Hepatocyte (in vitro differentiated cells): Measurements from ENCODE around the gene MED15. TPM values are rescaled to one million over a fixed set of nuclear protein-coding genes. Genes with fewer than 3 reads are reported as not detected.

Experiments used
- DNase-seq: peaks from one replicate; pipeline ENCODE4 v3.0.0-alpha.2; 2016; ENCODE audit warnings: low spot score
- H2AFZ ChIP-seq: fragments of 200-600 bp; sonication (generic); 2 replicates; pipeline ENCODE4 v1.6.0; 2016; ENCODE audit warnings: antibody characterized with exemption, mild to moderate bottlenecking
- H3K27ac ChIP-seq: fragments of 200-600 bp; sonication (generic); 2 replicates; pipeline ENCODE4 v1.5.1; 2016; ENCODE audit warnings: mild to moderate bottlenecking
- H3K27me3 ChIP-seq: fragments of 200-600 bp; sonication (generic); 2 replicates; pipeline ENCODE4 v1.6.1; 2016
- H3K36me3 ChIP-seq: fragments of 200-600 bp; sonication (generic); replicated peaks from 2 replicates; pipeline ENCODE4 v1.5.1; 2016; ENCODE audit warnings: low read depth; ENCODE audit not compliant: insufficient read depth
- H3K4me1 ChIP-seq: fragments of 200-600 bp; sonication (generic); 2 replicates; pipeline ENCODE4 v1.5.1; 2016; ENCODE audit warnings: mild to moderate bottlenecking, moderate library complexity; ENCODE audit not compliant: insufficient read depth
- H3K4me2 ChIP-seq: fragments of 200-600 bp; sonication (generic); 2 replicates; pipeline ENCODE4 v1.6.0; 2016
- H3K4me3 ChIP-seq: fragments of 200-600 bp; sonication (generic); 2 replicates; pipeline ENCODE4 v1.5.1; 2016; ENCODE audit warnings: mild to moderate bottlenecking
- H3K79me2 ChIP-seq: fragments of 200-600 bp; sonication (generic); 2 replicates; pipeline ENCODE4 v1.6.0; 2017; ENCODE audit warnings: mild to moderate bottlenecking
- H3K9me2 ChIP-seq: fragments of 200-600 bp; sonication (generic); replicated peaks from 2 replicates; pipeline ENCODE4 v1.6.0; 2017; ENCODE audit warnings: mild to moderate bottlenecking; ENCODE audit not compliant: insufficient read depth
- H3K9me3 ChIP-seq: fragments of 200-600 bp; sonication (generic); 2 replicates; pipeline ENCODE4 v1.5.1; 2016; ENCODE audit warnings: low read depth, mild to moderate bottlenecking
- H4K20me1 ChIP-seq: fragments of 200-600 bp; sonication (generic); 2 replicates; pipeline ENCODE4 v1.6.0; 2016; ENCODE audit warnings: mild to moderate bottlenecking; ENCODE audit not compliant: insufficient read depth, poor library complexity, severe bottlenecking
- EZH2 ChIP-seq: fragments of 200-600 bp; sonication (generic); IDR thresholded peaks from 2 replicates; pipeline ENCODE4 v1.6.1; 2016; ENCODE audit warnings: antibody characterized with exemption, mild to moderate bottlenecking, borderline replicate concordance
- EZH2phosphoT487 ChIP-seq: fragments of 200-600 bp; sonication (generic); IDR thresholded peaks from one replicate; pipeline ENCODE4 v1.6.1; 2018; ENCODE audit warnings: antibody characterized with exemption, mild to moderate bottlenecking, low read depth, moderate library complexity; ENCODE audit not compliant: unreplicated experiment, severe bottlenecking
- WGBS: methylation state at CpG from one replicate; pipeline ENCODE4 v1.1.6; 2016; ENCODE audit warnings: low lambda C conversion rate; ENCODE audit errors: missing lambda C conversion rate; 5-methylcytosine and 5-hydroxymethylcytosine counted together
- polyA plus RNA-seq: library from polyadenylated mRNA; unstranded; fragments of >200 nt; fragmentation: Nextera tagmentation; extraction: Ambion mirVana; gene quantifications from 2 replicates; pipeline ENCODE4 v1.2.1, GENCODE V29; 2016
- total RNA-seq: library from RNA; depleted of rRNA; stranded (reverse); fragments of >200 nt; gene quantifications from 2 replicates; pipeline ENCODE4 v1.2.3, GENCODE V29; 2014
- TF ChIP-seq, protein P1 (sequence below): fragments of 200-600 bp; sonication (generic); IDR thresholded peaks from 2 replicates; pipeline ENCODE4 v1.5.1; 2016; ENCODE audit warnings: antibody characterized with exemption, mild to moderate bottlenecking; ENCODE audit not compliant: poor library complexity

The MED15 gene
- total and polyA plus RNA-seq, 2 experiments from 2014 or later: 31.5 to 53.1 TPM

DNA sequence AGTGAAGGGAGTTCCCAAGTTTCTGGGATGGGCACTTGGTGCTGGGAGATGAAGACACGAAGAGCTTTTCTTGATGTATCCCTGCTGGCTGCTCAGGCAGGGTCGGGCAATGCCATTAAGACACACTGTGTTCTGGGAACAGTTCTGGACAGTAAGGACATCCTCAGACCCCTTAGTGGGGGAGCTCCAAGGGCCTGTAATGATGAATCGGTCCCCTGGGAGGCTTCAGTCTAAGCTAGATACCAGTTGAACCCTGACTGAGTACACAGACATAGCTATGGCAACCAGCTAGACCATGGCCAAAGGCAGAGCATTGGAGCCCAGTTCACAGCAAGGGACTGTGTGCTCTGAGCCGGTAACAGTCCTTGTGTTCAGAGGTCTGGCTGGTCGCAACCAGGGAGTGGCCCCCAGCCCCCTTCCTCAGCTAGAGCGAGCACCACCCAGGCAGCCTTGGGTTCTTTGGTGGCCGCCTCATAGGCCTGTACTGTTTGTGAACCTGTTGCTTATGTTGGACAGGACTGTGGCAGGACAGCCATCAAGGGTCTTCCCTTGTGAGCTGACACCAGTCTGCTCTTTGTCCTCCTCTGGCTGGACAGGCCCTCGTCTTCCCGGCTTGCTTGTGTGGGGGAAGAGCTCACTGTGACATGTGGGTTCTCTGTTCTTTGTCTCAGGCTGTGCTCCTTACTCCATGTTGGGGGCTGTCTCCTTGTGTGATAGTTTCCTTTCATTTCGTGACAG, 25.0 kb downstream of the MED15 start:
- Histone ChIP-seq H3K4me3 (no peak overlapping the region), H3K9me2 (no peaks in the 10 kb centered on the region), H3K4me1 (peaks cover 35% of the 10 kb centered on the region), H3K36me3 (no peaks in the 10 kb centered on the region), H3K79me2 (peaks cover 89% of the 10 kb centered on the region), H3K4me2 (peak overlapping the region; percentile 15), H3K27ac (peak overlapping the region; percentile 93), H3K9me3 (no peaks in the 10 kb centered on the region), H4K20me1 (peaks cover 48% of the 10 kb centered on the region), H3K27me3 (no peaks in the 10 kb centered on the region), H2AFZ (no peak overlapping the region)
- no peak for DNase-seq
- WGBS: 75% methylated on average over 10 of the region's 10 CpGs
- no peak for TF ChIP-seq EZH2phosphoT487
- TF ChIP-seq, protein P1, sequence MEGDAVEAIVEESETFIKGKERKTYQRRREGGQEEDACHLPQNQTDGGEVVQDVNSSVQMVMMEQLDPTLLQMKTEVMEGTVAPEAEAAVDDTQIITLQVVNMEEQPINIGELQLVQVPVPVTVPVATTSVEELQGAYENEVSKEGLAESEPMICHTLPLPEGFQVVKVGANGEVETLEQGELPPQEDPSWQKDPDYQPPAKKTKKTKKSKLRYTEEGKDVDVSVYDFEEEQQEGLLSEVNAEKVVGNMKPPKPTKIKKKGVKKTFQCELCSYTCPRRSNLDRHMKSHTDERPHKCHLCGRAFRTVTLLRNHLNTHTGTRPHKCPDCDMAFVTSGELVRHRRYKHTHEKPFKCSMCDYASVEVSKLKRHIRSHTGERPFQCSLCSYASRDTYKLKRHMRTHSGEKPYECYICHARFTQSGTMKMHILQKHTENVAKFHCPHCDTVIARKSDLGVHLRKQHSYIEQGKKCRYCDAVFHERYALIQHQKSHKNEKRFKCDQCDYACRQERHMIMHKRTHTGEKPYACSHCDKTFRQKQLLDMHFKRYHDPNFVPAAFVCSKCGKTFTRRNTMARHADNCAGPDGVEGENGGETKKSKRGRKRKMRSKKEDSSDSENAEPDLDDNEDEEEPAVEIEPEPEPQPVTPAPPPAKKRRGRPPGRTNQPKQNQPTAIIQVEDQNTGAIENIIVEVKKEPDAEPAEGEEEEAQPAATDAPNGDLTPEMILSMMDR: no peak
- no peak for TF ChIP-seq EZH2

DNA sequence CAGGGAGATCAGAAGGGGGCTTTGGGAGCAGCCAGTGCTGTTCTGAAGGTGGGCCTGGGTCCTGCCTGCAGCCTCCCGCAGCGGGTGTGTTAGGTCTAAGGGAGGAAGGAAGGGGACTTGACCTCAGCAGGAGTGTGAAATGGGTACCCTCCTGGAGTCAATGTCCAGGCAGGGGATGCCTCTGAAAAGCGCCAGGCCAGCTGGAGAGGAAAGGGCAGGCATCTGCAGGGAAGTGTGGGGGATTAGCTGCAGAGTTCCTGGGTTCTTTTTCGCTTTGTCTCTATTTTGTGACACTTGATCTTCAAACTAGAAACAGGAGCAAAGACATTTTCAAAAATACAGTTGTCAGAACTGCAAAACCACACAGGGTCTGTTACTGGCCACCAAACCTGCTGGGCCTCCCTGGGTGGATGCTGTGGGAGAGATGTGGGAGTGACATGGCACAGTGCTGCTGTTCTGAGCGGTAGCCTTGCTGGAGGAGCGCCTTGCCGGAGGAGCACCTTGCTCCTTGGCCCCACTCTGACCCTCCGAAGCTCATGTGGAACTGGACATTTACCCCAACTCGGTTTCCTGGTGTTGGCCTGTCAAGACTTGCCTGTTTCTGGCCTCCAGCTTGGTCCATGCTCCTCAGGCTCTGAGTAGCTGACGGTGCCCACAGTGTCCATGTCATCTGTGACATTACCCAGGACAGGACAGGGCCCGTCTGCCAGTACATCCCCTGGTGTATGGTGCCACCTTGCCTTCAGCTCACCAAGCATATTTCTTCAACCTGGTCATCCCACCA, 25.9 kb downstream of the MED15 start:
- 87% methylated on average over 11 of the region's 11 CpGs for WGBS

DNA sequence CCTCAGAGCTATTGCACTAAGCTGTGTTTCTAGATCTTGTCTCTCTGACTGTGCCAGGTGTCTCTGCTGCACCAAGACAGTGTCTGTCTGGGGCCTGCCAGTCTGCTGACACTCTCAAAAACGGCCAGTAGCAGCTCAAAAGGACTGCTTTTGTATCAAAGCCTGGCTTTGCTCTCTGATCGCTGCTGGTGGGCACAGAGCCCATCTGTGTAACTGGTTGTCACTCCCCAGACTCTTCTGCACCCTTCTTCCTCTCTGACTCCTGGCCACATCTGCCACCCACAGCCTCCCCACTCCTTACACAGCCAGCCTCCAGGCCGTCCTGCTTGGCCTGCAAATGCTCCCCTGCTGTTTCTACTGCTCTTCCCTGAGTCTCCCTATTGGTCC, 26.5 kb downstream of the MED15 start:
- Histone ChIP-seq H3K4me1 (peaks cover 35% of the 10 kb centered on the region), H3K4me2 (no peak overlapping the region), H3K27ac (peak overlapping the region; percentile 93), H2AFZ (no peak overlapping the region), H3K36me3 (no peaks in the 10 kb centered on the region), H3K9me2 (no peaks in the 10 kb centered on the region), H3K9me3 (no peaks in the 10 kb centered on the region), H3K79me2 (peaks cover 89% of the 10 kb centered on the region), H3K4me3 (no peak overlapping the region), H3K27me3 (no peaks in the 10 kb centered on the region), H4K20me1 (peaks cover 40% of the 10 kb centered on the region)
- WGBS: 94% methylated on average over 3 of the region's 3 CpGs
- TF ChIP-seq EZH2phosphoT487: no peak
- TF ChIP-seq EZH2: no peak
- TF ChIP-seq, protein P1: no peak
- no peak for DNase-seq

More for the DNA sequence above, 25.9 kb downstream of the MED15 start:
- TF ChIP-seq, protein P1: no peak
- no peak for TF ChIP-seq EZH2phosphoT487
- TF ChIP-seq EZH2: no peak
- DNase-seq: no peak
- H3K27me3 ChIP-seq: no peaks in the 10 kb centered on the region
- H3K27ac ChIP-seq: peak overlapping the region; percentile 93
- no peaks in the 10 kb centered on the region for H3K9me2 ChIP-seq
- no peak overlapping the region for H3K4me3 ChIP-seq
- peaks cover 43% of the 10 kb centered on the region for H4K20me1 ChIP-seq
- H3K79me2 ChIP-seq: peaks cover 89% of the 10 kb centered on the region
- H2AFZ ChIP-seq: no peak overlapping the region
- H3K4me1 ChIP-seq: peaks cover 35% of the 10 kb centered on the region
- no peak overlapping the region for H3K4me2 ChIP-seq
- H3K36me3 ChIP-seq: no peaks in the 10 kb centered on the region
- no peaks in the 10 kb centered on the region for H3K9me3 ChIP-seq
